Measurements from ENCODE around the gene ROCK2.

The ROCK2 gene

GRCh38 chr2:11304476-11304875 lies 40.0 kb downstream of the ROCK2 start:
- no peak for DNase-seq (ENCODE audit: low read depth)
- no peak overlapping the region for H3K4me3 ChIP-seq (ENCODE audit: low read depth, low read length)
- no peak for TF ChIP-seq CTCF (IDR thresholded peaks at IDR 0.05; ENCODE audit: low read depth, low read length, missing control alignments)

GRCh38 chr2:11303290-11304013 lies 41.0 kb downstream of the ROCK2 start:
- no peak for TF ChIP-seq CTCF (IDR thresholded peaks at IDR 0.05; ENCODE audit: low read depth, low read length, missing control alignments)
- H3K4me3 ChIP-seq (ENCODE audit: low read depth, low read length) = no peak overlapping the region
- DNase-seq (ENCODE audit: low read depth) = no peak

GRCh38 chr2:11299439-11299838 lies 45.0 kb downstream of the ROCK2 start:
- no peak for TF ChIP-seq CTCF (IDR thresholded peaks at IDR 0.05; ENCODE audit: low read depth, low read length, missing control alignments)
- no peak overlapping the region for H3K4me3 ChIP-seq (ENCODE audit: low read depth, low read length)
- no peak for DNase-seq (ENCODE audit: low read depth)

- no peak for TF ChIP-seq CTCF (IDR thresholded peaks at IDR 0.05; ENCODE audit: low read depth, low read length, missing control alignments)
- no peak for DNase-seq (ENCODE audit: low read depth)
- H3K4me3 ChIP-seq (ENCODE audit: low read depth, low read length) = no peak overlapping the region
Observed at GRCh38 chr2:11298592-11298991, 45.8 kb downstream of the ROCK2 start.

GRCh38 chr2:11296401-11296800 lies 48.0 kb downstream of the ROCK2 start:
- no peak for TF ChIP-seq CTCF (IDR thresholded peaks at IDR 0.05; ENCODE audit: low read depth, low read length, missing control alignments)
- H3K4me3 ChIP-seq (ENCODE audit: low read depth, low read length) = no peak overlapping the region
- DNase-seq (ENCODE audit: low read depth) = no peak

- no peak for DNase-seq (ENCODE audit: low read depth)
- no peak for TF ChIP-seq CTCF (IDR thresholded peaks at IDR 0.05; ENCODE audit: low read depth, low read length, missing control alignments)
- H3K4me3 ChIP-seq (ENCODE audit: low read depth, low read length) = no peak overlapping the region
Observed at GRCh38 chr2:11292464-11293255, 51.8 kb downstream of the ROCK2 start.

Data from GM12864 (cell line).